Endothelial cell of umbilical vein (primary cell): ENCODE measurements around the gene GRB14. TPM values are rescaled to one million over a fixed set of nuclear protein-coding genes. Genes with fewer than 3 reads are reported as not detected.
A peak's percentile ranks its signal among the peaks of the same experiment; 100 is the strongest.

Experiments
- BruUV-seq: library from RNA; stranded (reverse); fragments of 400-500 nt; replicated peaks from 2 replicates; lab custom pipeline; 2021; lab: Mats Ljungman, UMichigan
- CTCF ChIA-PET: fragments of 300-600, 350-600 bp; sonication (Branson Sonifier 250); formaldehyde crosslinking; loops from one replicate; lab custom pipeline; 2021; ENCODE audit warnings: antibody characterized with exemption, inconsistent platforms; lab: Charles Lee
- POLR2A ChIA-PET: fragments of 300-600, 350-600 bp; sonication (Branson Sonifier 250); formaldehyde crosslinking; loops from one replicate; lab custom pipeline; 2021; ENCODE audit warnings: antibody characterized with exemption, inconsistent platforms; lab: Charles Lee
- DNase-seq: peaks from one replicate; pipeline ENCODE4 v3.0.0-alpha.2; 2011; ENCODE audit warnings: low read depth, low spot score
- FAIRE-seq: peaks from 2 replicates; lab custom pipeline; 2011; peaks lifted over from hg19 to GRCh38; lab: Jason Lieb, UNC
- H2AFZ ChIP-seq: 2 replicates; pipeline ENCODE4 v1.6.0; 2012; ENCODE audit warnings: low read depth, low read length, control low read depth, inconsistent platforms
- H3K27ac ChIP-seq: 2 replicates; pipeline ENCODE4 v1.5.1; 2011; ENCODE audit warnings: low read depth, mild to moderate bottlenecking, control low read depth, low read length, moderate library complexity; ENCODE audit not compliant: insufficient read depth
- H3K27me3 ChIP-seq, 2 experiments: 2 replicates each; pipeline versions ENCODE4 v1.6.0 to v1.6.1; 2011; ENCODE audit warnings: low read length in 2 of 2, mixed read lengths in 1 of 2; ENCODE audit not compliant: control insufficient read depth in 2 of 2, insufficient read depth in 2 of 2
- H3K36me3 ChIP-seq, 2 experiments: 2 replicates in 1 of 2; 3 replicates in 1 of 2; pipeline ENCODE4 v1.5.1; 2011; ENCODE audit warnings: low read length in 2 of 2, mild to moderate bottlenecking in 1 of 2, moderate library complexity in 1 of 2; ENCODE audit not compliant: control insufficient read depth in 2 of 2, insufficient read depth in 2 of 2; ENCODE audit errors: extremely low read depth in 1 of 2
- H3K4me1 ChIP-seq: 3 replicates; pipeline ENCODE4 v1.5.1; 2011; ENCODE audit warnings: mild to moderate bottlenecking, low read length; ENCODE audit not compliant: control insufficient read depth, insufficient read depth; ENCODE audit errors: extremely low read depth
- H3K4me2 ChIP-seq: 2 replicates; pipeline ENCODE4 v1.6.1; 2011; ENCODE audit warnings: low read length, control low read depth, mixed read lengths; ENCODE audit not compliant: insufficient read depth
- H3K4me3 ChIP-seq, 3 experiments: fragments of 200-600 bp in 1 of 3; sonication (generic), shearing (Covaris generic) in 1 of 3; replicated peaks in 1 of 3; 2 replicates each; pipeline ENCODE4 v1.5.1; 2011 to 2016; ENCODE audit warnings: control low read depth in 3 of 3, low read length in 3 of 3, mild to moderate bottlenecking in 2 of 3, inconsistent platforms in 1 of 3, low read depth in 1 of 3, moderate library complexity in 1 of 3; ENCODE audit not compliant: insufficient read depth in 1 of 3
- H3K79me2 ChIP-seq: 2 replicates; pipeline ENCODE4 v1.6.0; 2012; ENCODE audit warnings: low read length, inconsistent platforms; ENCODE audit not compliant: control insufficient read depth, insufficient read depth
- H3K9ac ChIP-seq: replicated peaks from 2 replicates; pipeline ENCODE3; 2011; ENCODE audit warnings: low read length, control low read depth; ENCODE audit not compliant: insufficient read depth; ENCODE audit errors: extremely low read depth
- H3K9me1 ChIP-seq: replicated peaks from 3 replicates; pipeline ENCODE4 v1.6.0; 2011; ENCODE audit warnings: mild to moderate bottlenecking, low read length; ENCODE audit not compliant: control insufficient read depth, insufficient read depth; ENCODE audit errors: extremely low read depth
- H3K9me3 ChIP-seq: replicated peaks from 2 replicates; pipeline ENCODE4 v1.5.1; 2012; ENCODE audit warnings: low read length, inconsistent platforms; ENCODE audit not compliant: control insufficient read depth, insufficient read depth
- H4K20me1 ChIP-seq: replicated peaks from 2 replicates; pipeline ENCODE3; 2011; ENCODE audit warnings: mild to moderate bottlenecking, low read length; ENCODE audit not compliant: control insufficient read depth, insufficient read depth; ENCODE audit errors: extremely low read depth
- CTCF ChIP-seq, 2 donors: IDR thresholded peaks; 1 replicate in 1 of 2; 2 replicates in 1 of 2; pipeline ENCODE4 v1.5.1; 2011; ENCODE audit warnings: low read length in 2 of 2, mild to moderate bottlenecking in 2 of 2, moderate library complexity in 2 of 2, control low read depth in 1 of 2, inconsistent platforms in 1 of 2, low read depth in 1 of 2; ENCODE audit not compliant: insufficient read depth in 1 of 2; ENCODE audit errors: extremely low read depth in 1 of 2
- EZH2 ChIP-seq: IDR thresholded peaks from 2 replicates; pipeline ENCODE4 v1.6.1; 2012; ENCODE audit warnings: borderline replicate concordance, low read depth, mild to moderate bottlenecking, moderate library complexity, low read length, inconsistent platforms; ENCODE audit not compliant: severe bottlenecking
- FOS ChIP-seq: IDR thresholded peaks from 2 replicates; pipeline ENCODE4 v1.6.1; 2011; ENCODE audit warnings: mild to moderate bottlenecking, low read length, moderate library complexity, borderline replicate concordance; ENCODE audit not compliant: insufficient read depth
- GATA2 ChIP-seq: IDR thresholded peaks from 2 replicates; pipeline ENCODE4 v1.7.0; 2011; ENCODE audit warnings: low read depth, mild to moderate bottlenecking, moderate library complexity, mixed read lengths, low read length; ENCODE audit not compliant: insufficient read length, insufficient read depth
- JUN ChIP-seq: IDR thresholded peaks from 2 replicates; pipeline ENCODE4 v1.6.1; 2011; ENCODE audit warnings: borderline replicate concordance, low read depth; ENCODE audit not compliant: insufficient read length, insufficient read depth
- MAX ChIP-seq: IDR thresholded peaks from 2 replicates; pipeline ENCODE4 v1.6.1; 2011; ENCODE audit not compliant: insufficient read depth, insufficient read length
- MYC ChIP-seq: IDR thresholded peaks from one replicate; pipeline ENCODE4 v1.6.1; 2011; ENCODE audit warnings: mild to moderate bottlenecking, low read depth, low read length
- POLR2A ChIP-seq: IDR thresholded peaks from 2 replicates; pipeline ENCODE4 v1.6.1; 2012; ENCODE audit warnings: low read depth, mild to moderate bottlenecking, control low read depth, low read length
- POLR2AphosphoS5 ChIP-seq: IDR thresholded peaks from 2 replicates; pipeline ENCODE4 v1.6.1; 2012; ENCODE audit warnings: low read depth, mild to moderate bottlenecking, control low read depth, low read length, moderate library complexity; ENCODE audit not compliant: insufficient read depth
- dilution Hi-C: fragments of 300-500 bp; cut with MboI; formaldehyde crosslinking; loops from one replicate; pipeline ENCODE4 v1.15.0; 2019; ENCODE audit warnings: low sequenced_read_pairs; ENCODE audit not compliant: extremely low pct_ligation_motif_present
- intact Hi-C: fragments of 100-400 bp; cut with micrococcal nuclease; formaldehyde crosslinking; loops from one replicate; pipeline ENCODE4 v1.10.0; 2022
- polyA plus RNA-seq, 4 experiments: library from polyadenylated mRNA; depleted of rRNA in 3 of 4; stranded (reverse) in 3 of 4; unstranded in 1 of 4; fragments of >200 nt; gene quantifications; 2 replicates each; pipeline versions ENCODE4 v1.2.1 to v1.2.3, GENCODE V29; 2011 to 2012; ENCODE audit warnings: missing spikeins in 1 of 4
- total RNA-seq: library from RNA; stranded (reverse); gene quantifications from 2 replicates; pipeline ENCODE4 v1.2.3, GENCODE V29; 2021

GRB14 gene
- total and polyA plus RNA-seq, 2 donors (not counting 3 experiments of a cell fraction or from before 2014, with no cell fraction given) = 3.0 to 10.3 TPM

- TF ChIP-seq POLR2AphosphoS5 = no peak
- no peaks in the 10 kb centered on the region for H4K20me1 ChIP-seq
- no peak overlapping the region for H3K4me3 ChIP-seq
These were observed 164.0 kb downstream of the GRB14 start for GRCh38 chr2:164457271-164457670.

GRCh38 chr2:164456619-164457018 is 164.7 kb downstream of the GRB14 start:
- no peaks in the 10 kb centered on the region for H3K36me3 ChIP-seq
- peaks cover 5 to 6% of the 10 kb centered on the region in 2 experiments for H3K27me3 ChIP-seq
- dilution Hi-C loops (no loop called here), intact Hi-C loops (no loop called here)
- no peak overlapping the region for H3K4me3 ChIP-seq
- H4K20me1 ChIP-seq = no peaks in the 10 kb centered on the region
- H3K4me1 ChIP-seq = no peaks in the 10 kb centered on the region
- BruUV-seq = no TSS peak
- FAIRE-seq (no peak), DNase-seq (peak; percentile 8)
- H2AFZ ChIP-seq = no peak overlapping the region
- H3K27ac ChIP-seq = no peak overlapping the region
- no peaks in the 10 kb centered on the region for H3K9me3 ChIP-seq
- no peaks in the 10 kb centered on the region for H3K79me2 ChIP-seq
- ChIA-PET CTCF (interaction anchor here (0.9 kb wide), 1 partner anchor 1274 kb away, joined by 3 read pairs; no protein-coding TSS in a partner anchor), POLR2A (no interaction called here)
- no peak overlapping the region for H3K4me2 ChIP-seq
- no peaks in the 10 kb centered on the region for H3K9me1 ChIP-seq
- TF ChIP-seq FOS = no peak
- TF ChIP-seq POLR2A = no peak
- no peak for TF ChIP-seq GATA2
- TF ChIP-seq POLR2AphosphoS5 = no peak
- no peak for TF ChIP-seq JUN
- TF ChIP-seq MAX = no peak
- TF ChIP-seq MYC = no peak
- no peak for TF ChIP-seq EZH2
- TF ChIP-seq CTCF (IDR thresholded peaks at IDR 0.05; ENCODE audit: extremely low read depth in 1 of 2, insufficient read depth in 1 of 2, low read depth in 1 of 2, low read length in 2 of 2) = no peak
- no peak overlapping the region for H3K9ac ChIP-seq

More at GRCh38 chr2:164457271-164457670, 164.0 kb downstream of the GRB14 start:
- no peak overlapping the region for H3K27ac ChIP-seq
- BruUV-seq = no TSS peak
- ChIA-PET POLR2A (no interaction called here), CTCF (interaction anchor here (0.9 kb wide), 1 partner anchor 1275 kb away, joined by 3 read pairs; no protein-coding TSS in a partner anchor)
- no peak overlapping the region for H3K4me2 ChIP-seq
- H3K9ac ChIP-seq = no peak overlapping the region
- DNase-seq (no peak), FAIRE-seq (no peak)
- H2AFZ ChIP-seq = no peak overlapping the region
- H3K9me1 ChIP-seq = no peaks in the 10 kb centered on the region
- H3K4me1 ChIP-seq = no peaks in the 10 kb centered on the region
- H3K9me3 ChIP-seq = no peaks in the 10 kb centered on the region
- H3K27me3 ChIP-seq = peaks cover 5 to 6% of the 10 kb centered on the region in 2 experiments
- no peaks in the 10 kb centered on the region for H3K36me3 ChIP-seq
- intact Hi-C loops (no loop called here), dilution Hi-C loops (no loop called here)
- H3K79me2 ChIP-seq = no peaks in the 10 kb centered on the region
